ENCODE measurements around the gene SLC33A1. TPM values are rescaled to one million over a fixed set of nuclear protein-coding genes. Genes with fewer than 3 reads are reported as not detected.

The SLC33A1 gene
- total and polyA plus RNA-seq, 2 of the 13 experiments (the other 11 are each of a cell fraction or from before 2014, with no cell fraction given) = 20.0 to 32.1 TPM

GRCh38 chr3:155780291-155780690 is 73.9 kb downstream of the SLC33A1 start:
- in situ Hi-C loops (cut with HindIII; ENCODE audit: extremely low pct_ligation_motif_present, low pct_unique_long_range_greater_than_20kb) = no loop called here
- intact Hi-C loops (cut with micrococcal nuclease; ENCODE audit: unreplicated experiment) = no loop called here
- Histone ChIP-seq H3K9ac (ENCODE audit: insufficient read depth, low read depth, low read length) (no peak overlapping the region), H3K4me1 (ENCODE audit: insufficient read depth, low read length) (no peaks in the 10 kb centered on the region), H3K79me2 (ENCODE audit: insufficient read depth, low read length) (no peaks in the 10 kb centered on the region), H3K4me3 (replicated peaks in 1 of 3; ENCODE audit: insufficient read depth in 1 of 3, low read depth in 2 of 3, low read length in 3 of 3) (no peak overlapping the region), H3K36me3 (replicated peaks in 1 of 2; ENCODE audit: control insufficient read depth in 1 of 2, insufficient read depth in 2 of 2, low read length in 2 of 2) (peaks cover 0 to 15% of the 10 kb centered on the region in 2 experiments; a peak in 2 of 5 replicates), H2AFZ (ENCODE audit: low read length) (no peak overlapping the region), H3K27ac (ENCODE audit: extremely low read length, insufficient read depth, low read length) (no peak overlapping the region), H3K4me2 (ENCODE audit: low read depth, low read length) (no peak overlapping the region), H3K27me3 (ENCODE audit: control insufficient read depth in 1 of 2, insufficient read depth in 2 of 2, low read length in 2 of 2) (no peaks in the 10 kb centered on the region), H3K9me3 (ENCODE audit: low read length) (no peaks in the 10 kb centered on the region), H4K20me1 (ENCODE audit: insufficient read depth, low read length) (no peaks in the 10 kb centered on the region)
- ChIA-PET POLR2A (no interaction called here), CTCF (ENCODE audit: low intra/inter-chr PET ratio, low total read pairs) (no interaction called here)
- BruUV-seq (replicated peaks) = no TSS peak
- no peak for FAIRE-seq
- 0 out of 2 replicates have a peak, but pooled peaks have one; percentile 37 for TF ChIP-seq LCORL (IDR thresholded peaks at IDR 0.05)
- no peak for TF ChIP-seq LCORL (CRISPR knock-in tag; IDR thresholded peaks at IDR 0.05)
- no peak for TF ChIP-seq REXO4 (CRISPR knock-in tag; IDR thresholded peaks at IDR 0.05; ENCODE audit: borderline replicate concordance)
- TF ChIP-seq ZNF644 (CRISPR knock-in tag; IDR thresholded peaks at IDR 0.05; ENCODE audit: low read depth) = no peak
- no peak for DNase-seq (ENCODE audit: low spot score)
- no peak for ATAC-seq

GRCh38 chr3:155778462-155778861 is 75.8 kb downstream of the SLC33A1 start:
- Histone ChIP-seq H3K4me2 (ENCODE audit: low read depth, low read length) (no peak overlapping the region), H3K27me3 (ENCODE audit: control insufficient read depth in 1 of 2, insufficient read depth in 2 of 2, low read length in 2 of 2) (no peaks in the 10 kb centered on the region), H3K4me3 (replicated peaks in 1 of 3; ENCODE audit: insufficient read depth in 1 of 3, low read depth in 2 of 3, low read length in 3 of 3) (no peak overlapping the region), H3K9me3 (ENCODE audit: low read length) (no peaks in the 10 kb centered on the region), H4K20me1 (ENCODE audit: insufficient read depth, low read length) (no peaks in the 10 kb centered on the region), H3K36me3 (replicated peaks in 1 of 2; ENCODE audit: control insufficient read depth in 1 of 2, insufficient read depth in 2 of 2, low read length in 2 of 2) (peaks cover 0 to 25% of the 10 kb centered on the region in 2 experiments; a peak in 3 of 5 replicates), H2AFZ (ENCODE audit: low read length) (no peak overlapping the region), H3K4me1 (ENCODE audit: insufficient read depth, low read length) (no peaks in the 10 kb centered on the region), H3K79me2 (ENCODE audit: insufficient read depth, low read length) (no peaks in the 10 kb centered on the region), H3K27ac (ENCODE audit: extremely low read length, insufficient read depth, low read length) (no peak overlapping the region), H3K9ac (ENCODE audit: insufficient read depth, low read depth, low read length) (no peak overlapping the region)
- FAIRE-seq (no peak), ATAC-seq (no peak), DNase-seq (ENCODE audit: low spot score) (no peak)
- in situ Hi-C loops (cut with HindIII; ENCODE audit: extremely low pct_ligation_motif_present, low pct_unique_long_range_greater_than_20kb) (no loop called here), intact Hi-C loops (cut with micrococcal nuclease; ENCODE audit: unreplicated experiment) (no loop called here)
- TF ChIP-seq GPBP1L1 (CRISPR knock-in tag; IDR thresholded peaks at IDR 0.05) = no peak
- no peak for TF ChIP-seq ZNF225 (CRISPR knock-in tag; IDR thresholded peaks at IDR 0.05)
- TF ChIP-seq, protein P1, sequence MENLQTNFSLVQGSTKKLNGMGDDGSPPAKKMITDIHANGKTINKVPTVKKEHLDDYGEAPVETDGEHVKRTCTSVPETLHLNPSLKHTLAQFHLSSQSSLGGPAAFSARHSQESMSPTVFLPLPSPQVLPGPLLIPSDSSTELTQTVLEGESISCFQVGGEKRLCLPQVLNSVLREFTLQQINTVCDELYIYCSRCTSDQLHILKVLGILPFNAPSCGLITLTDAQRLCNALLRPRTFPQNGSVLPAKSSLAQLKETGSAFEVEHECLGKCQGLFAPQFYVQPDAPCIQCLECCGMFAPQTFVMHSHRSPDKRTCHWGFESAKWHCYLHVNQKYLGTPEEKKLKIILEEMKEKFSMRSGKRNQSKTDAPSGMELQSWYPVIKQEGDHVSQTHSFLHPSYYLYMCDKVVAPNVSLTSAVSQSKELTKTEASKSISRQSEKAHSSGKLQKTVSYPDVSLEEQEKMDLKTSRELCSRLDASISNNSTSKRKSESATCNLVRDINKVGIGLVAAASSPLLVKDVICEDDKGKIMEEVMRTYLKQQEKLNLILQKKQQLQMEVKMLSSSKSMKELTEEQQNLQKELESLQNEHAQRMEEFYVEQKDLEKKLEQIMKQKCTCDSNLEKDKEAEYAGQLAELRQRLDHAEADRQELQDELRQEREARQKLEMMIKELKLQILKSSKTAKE (CRISPR knock-in tag; IDR thresholded peaks at IDR 0.05; ENCODE audit: borderline replicate concordance) = no peak
- TF ChIP-seq MBNL3 (CRISPR knock-in tag; conservative IDR thresholded peaks at IDR 0.05) = no peak
- TF ChIP-seq PLRG1 (conservative IDR thresholded peaks at IDR 0.05) = no peak
- no peak for TF ChIP-seq TEAD2 (CRISPR knock-in tag; IDR thresholded peaks at IDR 0.05)
- ChIA-PET POLR2A (no interaction called here), CTCF (ENCODE audit: low intra/inter-chr PET ratio, low total read pairs) (no interaction called here)
- BruUV-seq (replicated peaks) = no TSS peak
